AG04449 (cell line): ENCODE results near the gene SPATA18.
"Not testable (repeated sequence)": the region's sequence is repeated elsewhere in the genome, so short reads cannot be mapped to it uniquely, and the experiment has no call there.

Experiments
- CTCF ChIA-PET: fragments of 350-600 bp; formaldehyde crosslinking; extraction: SDS; loops from one replicate; lab custom pipeline; 2021; ENCODE audit warnings: antibody characterized with exemption; lab: Yijun Ruan, JAX
- POLR2A ChIA-PET: fragments of 400-600, 350-600 bp; formaldehyde crosslinking; extraction: SDS; loops from one replicate; lab custom pipeline; 2020; ENCODE audit warnings: antibody characterized with exemption, inconsistent platforms; lab: Yijun Ruan, JAX
- DNase-seq: peaks from one replicate; pipeline ENCODE4 v3.0.0-alpha.2; 2010; ENCODE audit warnings: low read depth, low spot score
- H3K4me3 ChIP-seq: 2 replicates; pipeline ENCODE4 v1.5.1; 2011; ENCODE audit warnings: low read depth, mild to moderate bottlenecking, control low read depth, low read length
- CTCF ChIP-seq: IDR thresholded peaks from one replicate; pipeline ENCODE4 v1.5.1; 2011; ENCODE audit warnings: mild to moderate bottlenecking, moderate library complexity, low read length, control low read depth, inconsistent platforms; ENCODE audit not compliant: insufficient read depth; ENCODE audit errors: missing control alignments

Gene SPATA18

DNA sequence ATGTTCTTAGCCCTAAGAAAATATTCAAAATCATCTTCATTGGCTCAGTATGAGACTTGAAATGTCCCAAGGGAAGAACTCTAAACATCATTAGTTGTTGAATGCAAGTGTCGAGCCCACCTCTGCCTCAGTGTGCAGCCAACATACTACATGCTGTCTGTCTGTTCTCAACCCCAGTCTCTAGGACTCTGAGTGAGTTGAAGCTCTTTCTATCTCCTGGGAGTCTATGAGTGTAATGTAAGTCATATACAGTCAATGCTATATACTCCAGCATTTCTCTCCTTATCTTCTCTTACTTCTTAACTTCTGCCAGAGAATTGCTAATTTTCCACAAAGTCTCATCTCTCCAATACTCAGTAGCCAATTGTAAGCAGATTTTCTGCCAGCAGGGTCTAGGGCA lies 61.3 kb downstream of the SPATA18 start:
- CTCF ChIA-PET = no interaction called here
- no peak for DNase-seq
- POLR2A ChIA-PET = no interaction called here
- TF ChIP-seq CTCF = no peak
- no peak overlapping the region for H3K4me3 ChIP-seq

- CTCF ChIA-PET = no interaction called here
- POLR2A ChIA-PET = no interaction called here
- no peak for DNase-seq
- TF ChIP-seq CTCF = no peak
- no peak overlapping the region for H3K4me3 ChIP-seq
Measured at GRCh38 chr4:52116641-52117040, 65.5 kb downstream of the SPATA18 start.

GRCh38 chr4:52126226-52126625 lies 75.1 kb downstream of the SPATA18 start:
- CTCF ChIA-PET = no interaction called here
- POLR2A ChIA-PET = no interaction called here
- DNase-seq = no peak
- no peak overlapping the region for H3K4me3 ChIP-seq
- no peak for TF ChIP-seq CTCF

DNA sequence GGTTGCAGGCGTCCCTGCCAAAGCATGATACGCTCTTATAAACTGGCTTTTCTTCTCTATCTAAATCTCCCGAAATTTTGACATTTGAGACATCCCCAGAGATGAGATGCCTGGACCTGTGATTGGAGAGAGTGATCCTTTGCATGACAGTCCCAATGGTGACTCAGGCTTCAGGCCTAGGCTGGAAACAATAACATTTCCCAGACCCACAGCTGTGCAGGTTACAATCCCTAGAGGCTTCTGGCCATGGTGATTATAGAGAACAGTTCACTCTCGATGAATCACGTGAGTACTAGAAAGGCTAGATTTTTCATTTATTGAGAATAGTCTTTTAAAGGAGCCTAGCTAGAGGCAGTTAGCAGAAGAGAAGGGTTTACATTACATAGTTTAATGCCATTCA lies 75.9 kb downstream of the SPATA18 start:
- POLR2A ChIA-PET = no interaction called here
- TF ChIP-seq CTCF = no peak
- CTCF ChIA-PET = no interaction called here
- no peak for DNase-seq
- no peak overlapping the region for H3K4me3 ChIP-seq

- H3K4me3 ChIP-seq = no peak overlapping the region
- ChIA-PET CTCF (interaction anchor here (1.2 kb wide), 1 partner anchor 33 kb away, joined by 3 read pairs; no protein-coding TSS in a partner anchor), POLR2A (no interaction called here)
- no peak for TF ChIP-seq CTCF
- no peak for DNase-seq
Measured at GRCh38 chr4:52135171-52135570, 84.1 kb downstream of the SPATA18 start.

GRCh38 chr4:52137152-52137551 lies 86.0 kb downstream of the SPATA18 start:
- POLR2A ChIA-PET, H3K4me3 ChIP-seq, CTCF ChIA-PET, DNase-seq: not testable (repeated sequence)

DNA sequence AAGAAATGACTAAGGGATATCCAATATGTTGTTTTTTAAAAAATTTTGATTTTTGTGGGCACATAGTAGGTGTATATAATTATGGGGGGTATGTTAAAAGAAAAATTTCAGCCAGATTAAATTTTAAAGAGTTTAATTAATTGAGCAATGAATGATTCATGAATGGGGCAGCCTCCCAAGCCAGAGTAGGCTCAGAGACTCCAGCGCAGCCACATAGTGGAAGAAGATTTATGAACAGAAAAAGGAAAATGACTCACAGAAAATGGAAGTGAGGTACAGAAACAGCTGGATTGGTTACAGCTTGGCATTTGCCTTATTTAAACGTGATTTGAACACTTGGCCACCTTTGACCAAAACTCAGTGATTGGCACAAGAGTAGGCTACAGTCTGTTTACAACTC lies 91.7 kb downstream of the SPATA18 start:
- ChIA-PET POLR2A (no interaction called here), CTCF (no interaction called here)
- no peak overlapping the region for H3K4me3 ChIP-seq
- no peak for TF ChIP-seq CTCF
- DNase-seq = no peak
